Type B pancreatic cell (in vitro differentiated cells): ENCODE data around the gene SH3RF3. TPM values are rescaled to one million over a fixed set of nuclear protein-coding genes. Genes with fewer than 3 reads are reported as not detected.

ENCODE experiments used
- DNase-seq: peaks from one replicate; pipeline ENCODE4 v3.0.0; 2021; ENCODE audit warnings: mixed read lengths; ENCODE audit not compliant: unreplicated experiment; ENCODE audit errors: extremely low spot score
- H3K27ac Mint-ChIP-seq: 2 replicates; pipeline ENCODE4 v1.8.0; 2021; ENCODE audit warnings: mild to moderate bottlenecking, mixed read lengths
- H3K27me3 Mint-ChIP-seq: 2 replicates; pipeline ENCODE4 v1.8.0; 2021; ENCODE audit warnings: mixed read lengths
- H3K36me3 Mint-ChIP-seq: 2 replicates; pipeline ENCODE4 v1.8.0; 2021; ENCODE audit warnings: mixed read lengths
- H3K4me1 Mint-ChIP-seq: one replicate; pipeline ENCODE4 v1.8.0; 2021; ENCODE audit warnings: mixed read lengths; ENCODE audit not compliant: unreplicated experiment
- H3K4me3 Mint-ChIP-seq: 2 replicates; pipeline ENCODE4 v1.8.0; 2021; ENCODE audit warnings: mild to moderate bottlenecking, mixed read lengths
- H3K9me3 Mint-ChIP-seq: 2 replicates; pipeline ENCODE4 v1.8.0; 2021; ENCODE audit warnings: mixed read lengths
- CTCF ChIP-seq: fragments of 200-600 bp; sonication (generic); conservative IDR thresholded peaks from 2 replicates; pipeline ENCODE4 v1.5.0; 2021; ENCODE audit warnings: antibody characterized with exemption, mild to moderate bottlenecking
- total RNA-seq: library from RNA; stranded (reverse); gene quantifications from 2 replicates; pipeline ENCODE4 v1.2.1, GENCODE V29; 2021; ENCODE audit warnings: low replicate concordance

SH3RF3 gene
- total RNA-seq, 1 donor from 2014 or later, result 13.9 TPM

GRCh38 chr2:109083771-109084170 lies 45.2 kb upstream of the SH3RF3 start:
- H3K4me3 Mint-ChIP-seq, result no peak overlapping the region
- DNase-seq, result peak; percentile 37
- peaks cover 13% of the 10 kb centered on the region for H3K27me3 Mint-ChIP-seq
- H3K36me3 Mint-ChIP-seq, result no peaks in the 10 kb centered on the region
- H3K27ac Mint-ChIP-seq, result no peak overlapping the region
- peaks cover 9% of the 10 kb centered on the region for H3K4me1 Mint-ChIP-seq
- TF ChIP-seq CTCF, result no peak
- peaks cover 2% of the 10 kb centered on the region for H3K9me3 Mint-ChIP-seq

- peaks cover 12% of the 10 kb centered on the region for H3K4me1 Mint-ChIP-seq
- peaks cover 4% of the 10 kb centered on the region for H3K9me3 Mint-ChIP-seq
- H3K4me3 Mint-ChIP-seq, result no peak overlapping the region
- TF ChIP-seq CTCF, result no peak
- H3K27me3 Mint-ChIP-seq, result peaks cover 13% of the 10 kb centered on the region
- peak; percentile 25 for DNase-seq
- H3K27ac Mint-ChIP-seq, result no peak overlapping the region
- H3K36me3 Mint-ChIP-seq, result no peaks in the 10 kb centered on the region
These were observed 44.7 kb upstream of the SH3RF3 start for GRCh38 chr2:109084341-109084740.

- Mint-ChIP-seq H3K27ac (no peak overlapping the region), H3K27me3 (peaks cover 4% of the 10 kb centered on the region), H3K36me3 (no peaks in the 10 kb centered on the region), H3K9me3 (peaks cover 4% of the 10 kb centered on the region), H3K4me1 (peaks cover 8% of the 10 kb centered on the region), H3K4me3 (no peak overlapping the region)
- TF ChIP-seq CTCF, result no peak
- DNase-seq, result peak; percentile 47
These were observed 42.9 kb upstream of the SH3RF3 start for GRCh38 chr2:109085912-109086742.

GRCh38 chr2:109086743-109087020 lies 42.3 kb upstream of the SH3RF3 start:
- no peak for TF ChIP-seq CTCF
- Mint-ChIP-seq H3K4me3 (no peak overlapping the region), H3K27me3 (peaks cover 4% of the 10 kb centered on the region), H3K9me3 (peaks cover 4% of the 10 kb centered on the region), H3K27ac (no peak overlapping the region), H3K36me3 (no peaks in the 10 kb centered on the region), H3K4me1 (peaks cover 8% of the 10 kb centered on the region)
- peak; percentile 40 for DNase-seq

GRCh38 chr2:109087055-109087663 lies 41.8 kb upstream of the SH3RF3 start:
- peaks cover 8% of the 10 kb centered on the region for H3K4me1 Mint-ChIP-seq
- no peak overlapping the region for H3K4me3 Mint-ChIP-seq
- peaks cover 4% of the 10 kb centered on the region for H3K9me3 Mint-ChIP-seq
- no peak for TF ChIP-seq CTCF
- H3K27me3 Mint-ChIP-seq, result peaks cover 4% of the 10 kb centered on the region
- peak; percentile 47 for DNase-seq
- no peak overlapping the region for H3K27ac Mint-ChIP-seq
- H3K36me3 Mint-ChIP-seq, result no peaks in the 10 kb centered on the region
